ENCODE data around the gene SCYGR5. TPM values are rescaled to one million over a fixed set of nuclear protein-coding genes. Genes with fewer than 3 reads are reported as not detected.

The SCYGR5 gene
- total RNA-seq, 4 donors from 2014 or later: not detected

DNA sequence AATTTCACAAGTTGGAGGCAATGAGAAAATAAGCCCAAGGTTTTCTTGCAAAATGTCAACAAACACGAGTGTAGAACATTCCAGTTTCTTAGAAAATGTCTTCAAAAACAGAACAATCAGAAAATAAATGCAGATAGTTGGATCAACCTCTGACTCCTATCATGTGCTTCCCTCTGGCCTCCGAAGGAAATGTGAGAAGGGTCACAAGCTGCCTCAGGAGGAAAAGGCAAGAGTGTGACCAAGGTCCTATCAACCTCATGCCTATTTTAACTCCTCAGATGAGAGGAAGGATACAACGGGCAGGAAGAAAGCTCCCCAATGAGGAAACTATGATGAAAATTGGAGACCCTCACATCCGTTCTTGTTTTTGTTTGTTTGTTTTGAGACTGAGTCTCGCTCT is 7.9 kb downstream of the SCYGR5 start:
- Histone ChIP-seq H3K36me3 (no peaks in the 10 kb centered on the region), H3K27ac (no peak overlapping the region), H3K4me1 (peaks cover 0 to 4% (median 0%) of the 10 kb centered on the region in 4 donors), H3K9me3 (no peaks in the 10 kb centered on the region), H3K4me3 (no peak overlapping the region), H3K27me3 (no peaks in the 10 kb centered on the region)
- 81 to 87% methylated on average over 4 to 5 of the region's 5 CpGs for WGBS, 2 donors (ENCODE audit: low coverage in 1 of 2)
- TF ChIP-seq CTCF (IDR thresholded peaks at IDR 0.05) (no peak), EP300 (IDR thresholded peaks at IDR 0.05; ENCODE audit: low read depth) (no peak), POLR2A (IDR thresholded peaks at IDR 0.05) (no peak), POLR2AphosphoS5 (IDR thresholded peaks at IDR 0.05) (no peak)
- no peak for DNase-seq
- intact Hi-C loops (cut with DNase I; ENCODE audit: low total_unique reads) (no loop called here), in situ Hi-C loops (cut with MboI; ENCODE audit: low pct_ligation_motif_present in 1 of 4, low pct_unique_long_range_greater_than_20kb in 1 of 4, low sequenced_read_pairs in 3 of 4) (loop anchor here in 2 of 4 donors (25.0 kb wide), 2 partner anchors 88 to 188 kb away; partner anchors contain the start of gene DAW1 (in 1 of the 2))

DNA sequence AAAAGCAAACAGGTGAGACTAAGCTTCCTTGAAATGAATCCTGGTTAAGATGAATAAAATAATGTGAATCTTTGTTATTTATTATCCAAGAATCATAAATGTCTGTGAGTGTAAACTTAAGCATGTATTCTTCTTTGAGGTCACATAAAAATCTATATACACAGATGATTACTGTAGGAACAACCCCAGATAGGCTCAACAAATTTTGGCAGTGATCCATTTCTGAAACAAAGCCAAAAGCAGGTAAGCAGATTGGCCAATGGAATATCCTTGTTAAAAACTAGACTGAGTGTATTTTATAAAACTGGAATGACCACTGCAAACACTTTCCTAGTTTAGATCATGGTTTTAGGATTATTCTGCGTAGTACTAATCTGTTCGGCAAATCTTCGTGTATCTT is 11.3 kb downstream of the SCYGR5 start:
- in situ Hi-C loops (cut with MboI; ENCODE audit: low pct_ligation_motif_present in 1 of 4, low pct_unique_long_range_greater_than_20kb in 1 of 4, low sequenced_read_pairs in 3 of 4) (no loop called here), intact Hi-C loops (cut with DNase I; ENCODE audit: low total_unique reads) (no loop called here)
- Histone ChIP-seq H3K4me1 (peaks cover 0 to 4% (median 0%) of the 10 kb centered on the region in 4 donors), H3K36me3 (no peaks in the 10 kb centered on the region), H3K27ac (no peak overlapping the region), H3K4me3 (no peak overlapping the region), H3K9me3 (no peaks in the 10 kb centered on the region), H3K27me3 (no peaks in the 10 kb centered on the region)
- DNase-seq: no peak
- TF ChIP-seq EP300 (IDR thresholded peaks at IDR 0.05; ENCODE audit: low read depth) (no peak), POLR2A (IDR thresholded peaks at IDR 0.05) (no peak), CTCF (IDR thresholded peaks at IDR 0.05) (no peak), POLR2AphosphoS5 (IDR thresholded peaks at IDR 0.05) (no peak)
- 38 to 54% methylated on average over 3 of the region's 3 CpGs for WGBS, 2 donors (ENCODE audit: low coverage in 1 of 2)

DNA sequence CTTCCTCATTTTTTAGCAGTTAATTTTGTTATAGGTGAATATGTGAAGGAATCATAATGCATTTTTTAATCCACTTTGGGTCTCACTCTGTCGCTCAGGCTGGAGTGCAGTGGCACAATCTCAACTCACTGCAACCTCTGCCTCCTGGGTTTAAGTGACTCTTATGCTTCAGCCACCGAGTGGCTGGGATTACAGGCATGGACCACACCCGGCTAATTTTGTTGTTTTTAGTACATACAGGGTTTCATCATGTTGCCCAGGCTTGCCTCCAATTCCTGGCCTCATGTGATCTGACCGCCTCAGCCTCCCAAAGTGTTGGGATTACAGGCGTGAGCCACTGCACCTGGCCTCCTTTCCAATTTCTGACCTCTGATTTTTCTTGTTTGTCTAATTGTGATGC is 17.7 kb downstream of the SCYGR5 start:
- Histone ChIP-seq H3K27me3 (no peaks in the 10 kb centered on the region), H3K27ac (no peak overlapping the region), H3K4me1 (no peaks in the 10 kb centered on the region), H3K9me3 (no peaks in the 10 kb centered on the region), H3K36me3 (no peaks in the 10 kb centered on the region), H3K4me3 (no peak overlapping the region)
- intact Hi-C loops (cut with DNase I; ENCODE audit: low total_unique reads): no loop called here
- 71 to 75% methylated on average over 3 to 5 of the region's 5 CpGs for WGBS, 2 donors (ENCODE audit: low coverage in 1 of 2)
- no peak for TF ChIP-seq EP300 (IDR thresholded peaks at IDR 0.05; ENCODE audit: low read depth)
- TF ChIP-seq POLR2AphosphoS5 (IDR thresholded peaks at IDR 0.05): no peak
- DNase-seq: no peak
- in situ Hi-C loops (cut with MboI; ENCODE audit: low pct_ligation_motif_present in 1 of 4, low pct_unique_long_range_greater_than_20kb in 1 of 4, low sequenced_read_pairs in 3 of 4): no loop called here

GRCh38 chr2:227687189-227687588 is 20.6 kb downstream of the SCYGR5 start:
- no peak for TF ChIP-seq POLR2AphosphoS5 (IDR thresholded peaks at IDR 0.05)
- TF ChIP-seq EP300 (IDR thresholded peaks at IDR 0.05; ENCODE audit: low read depth): no peak
- no peak for TF ChIP-seq CTCF (IDR thresholded peaks at IDR 0.05)
- no peak for DNase-seq
- intact Hi-C loops (cut with DNase I; ENCODE audit: low total_unique reads): no loop called here
- no peaks in the 10 kb centered on the region for H3K4me1 ChIP-seq
- in situ Hi-C loops (cut with MboI; ENCODE audit: low pct_ligation_motif_present in 1 of 4, low pct_unique_long_range_greater_than_20kb in 1 of 4, low sequenced_read_pairs in 3 of 4): no loop called here
- no peak overlapping the region for H3K4me3 ChIP-seq
- H3K27me3 ChIP-seq: no peaks in the 10 kb centered on the region
- WGBS, 2 donors (ENCODE audit: low coverage in 1 of 2): 71 to 94% methylated on average over 3 of the region's 3 CpGs
- no peak overlapping the region for H3K27ac ChIP-seq
- H3K36me3 ChIP-seq: no peaks in the 10 kb centered on the region
- H3K9me3 ChIP-seq: no peaks in the 10 kb centered on the region

Measured in transverse colon (tissue), 4 donors.